Kidney (tissue), 14 donors: Measurements from ENCODE around the gene KCNQ5. TPM values are rescaled to one million over a fixed set of nuclear protein-coding genes. Genes with fewer than 3 reads are reported as not detected.

Experiments
- DNase-seq, 5 donors: peaks; one replicate each; pipeline ENCODE4 v3.0.0-alpha.2; 2013 to 2020
- FAIRE-seq: peaks from 2 replicates; lab custom pipeline; 2012; peaks lifted over from hg19 to GRCh38; lab: Jason Lieb, UNC
- H3K27ac ChIP-seq, 2 donors: one replicate each; pipeline ENCODE4 v1.7.0; 2013; ENCODE audit warnings: low read depth in 2 of 2, low read length in 2 of 2, inconsistent platforms in 1 of 2
- H3K27me3 ChIP-seq: one replicate; pipeline ENCODE4 v1.7.1; 2013; ENCODE audit warnings: low read length, inconsistent platforms; ENCODE audit not compliant: control insufficient read depth, insufficient read depth
- H3K36me3 ChIP-seq, 3 donors: one replicate each; pipeline versions ENCODE4 v1.7.0 to v1.7.1; 2013; ENCODE audit warnings: low read length in 3 of 3, control low read depth in 1 of 3, inconsistent platforms in 1 of 3; ENCODE audit not compliant: insufficient read depth in 3 of 3, control insufficient read depth in 2 of 3
- H3K4me1 ChIP-seq, 3 donors: one replicate each; pipeline versions ENCODE4 v1.7.0 to v1.7.1; 2013; ENCODE audit warnings: low read length in 3 of 3, inconsistent platforms in 1 of 3, low read depth in 1 of 3; ENCODE audit not compliant: control insufficient read depth in 2 of 3, insufficient read depth in 2 of 3
- H3K4me3 ChIP-seq, 3 donors: one replicate each; pipeline versions ENCODE4 v1.7.0 to v1.8.1; 2013; ENCODE audit warnings: low read length in 3 of 3, control low read depth in 1 of 3, inconsistent platforms in 1 of 3
- H3K9ac ChIP-seq, 3 donors: one replicate each; pipeline versions ENCODE4 v1.7.0 to v1.7.1; 2013; ENCODE audit warnings: low read length in 3 of 3, control low read depth in 1 of 3, inconsistent platforms in 1 of 3
- H3K9me3 ChIP-seq, 3 donors: one replicate each; pipeline versions ENCODE4 v1.7.0 to v1.7.1; 2013; ENCODE audit warnings: low read length in 3 of 3, control low read depth in 1 of 3, inconsistent platforms in 1 of 3; ENCODE audit not compliant: control insufficient read depth in 2 of 3, insufficient read depth in 1 of 3
- intact Hi-C: fragments of 100-400 bp; cut with DNase I; formaldehyde crosslinking; loops from one replicate; pipeline ENCODE4 v1.11.1; 2022
- polyA plus RNA-seq: library from polyadenylated mRNA; stranded (reverse); fragments of 350-450 nt; fragmentation: Illumina TruSeq; extraction: RNeasy Lipid Tissue Mini Kit (QIAGEN cat#74804); gene quantifications from one replicate; pipeline ENCODE4 v1.2.3, GENCODE V29; 2014; ENCODE audit warnings: low read depth, low replicate concordance; ENCODE audit not compliant: insufficient read depth
- total RNA-seq: library from RNA; stranded (reverse); fragmentation: NEBNext Ultra II Directional; extraction: Animal tissue kit (Norgen Biotek cat#: 25700); gene quantifications from one replicate; pipeline ENCODE4 v1.2.1, GENCODE V29; 2021
- TF ChIP-seq, protein P1 (sequence below): IDR thresholded peaks from 3 replicates; pipeline ENCODE4 v1.5.1; 2012; ENCODE audit warnings: mild to moderate bottlenecking, moderate library complexity, borderline replicate concordance; ENCODE audit not compliant: insufficient read depth; ENCODE audit errors: extremely low read depth
- donor health status: control.
- donor health status: control.
- donor health status: control.
- donor health status: control.
- donor health status: control.
- donor health status: DM: yes; HTN: yes; CAD: no.
- donor health status: Normal renal cell carcinoma (clear cell type).

KCNQ5 gene
- total and polyA plus RNA-seq, 2 donors from 2014 or later, result 0.50 TPM; not detected in 1

DNA sequence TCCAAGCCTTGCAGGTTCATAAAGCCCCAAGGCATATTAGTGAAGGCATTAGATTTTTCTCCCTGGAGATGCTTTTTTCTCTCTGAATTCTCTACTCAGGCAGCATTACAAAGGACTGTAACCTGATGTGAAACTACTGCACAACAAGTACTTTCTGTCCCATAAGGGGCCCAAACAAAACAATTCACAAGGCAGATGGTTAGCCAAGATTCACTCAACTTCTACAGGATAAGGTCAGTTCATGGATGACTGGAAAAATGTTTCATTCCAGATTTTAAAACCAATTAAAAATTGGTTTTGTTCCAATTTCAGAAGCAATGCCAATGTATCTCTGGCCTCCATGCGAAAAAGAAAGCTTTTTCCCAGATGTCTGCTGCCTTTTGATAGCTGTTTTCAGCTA lies 421.6 kb downstream of the KCNQ5 start:
- TF ChIP-seq, protein P1, sequence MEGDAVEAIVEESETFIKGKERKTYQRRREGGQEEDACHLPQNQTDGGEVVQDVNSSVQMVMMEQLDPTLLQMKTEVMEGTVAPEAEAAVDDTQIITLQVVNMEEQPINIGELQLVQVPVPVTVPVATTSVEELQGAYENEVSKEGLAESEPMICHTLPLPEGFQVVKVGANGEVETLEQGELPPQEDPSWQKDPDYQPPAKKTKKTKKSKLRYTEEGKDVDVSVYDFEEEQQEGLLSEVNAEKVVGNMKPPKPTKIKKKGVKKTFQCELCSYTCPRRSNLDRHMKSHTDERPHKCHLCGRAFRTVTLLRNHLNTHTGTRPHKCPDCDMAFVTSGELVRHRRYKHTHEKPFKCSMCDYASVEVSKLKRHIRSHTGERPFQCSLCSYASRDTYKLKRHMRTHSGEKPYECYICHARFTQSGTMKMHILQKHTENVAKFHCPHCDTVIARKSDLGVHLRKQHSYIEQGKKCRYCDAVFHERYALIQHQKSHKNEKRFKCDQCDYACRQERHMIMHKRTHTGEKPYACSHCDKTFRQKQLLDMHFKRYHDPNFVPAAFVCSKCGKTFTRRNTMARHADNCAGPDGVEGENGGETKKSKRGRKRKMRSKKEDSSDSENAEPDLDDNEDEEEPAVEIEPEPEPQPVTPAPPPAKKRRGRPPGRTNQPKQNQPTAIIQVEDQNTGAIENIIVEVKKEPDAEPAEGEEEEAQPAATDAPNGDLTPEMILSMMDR, result no peak
- FAIRE-seq, result no peak
- no peak for DNase-seq
- H3K9me3 ChIP-seq, result peaks cover 0 to 5% (median 0%) of the 10 kb centered on the region in 3 donors
- H3K4me3 ChIP-seq, result no peak overlapping the region
- no peak overlapping the region for H3K27ac ChIP-seq
- no peaks in the 10 kb centered on the region for H3K4me1 ChIP-seq
- no peaks in the 10 kb centered on the region for H3K27me3 ChIP-seq
- intact Hi-C loops, result no loop called here
- H3K9ac ChIP-seq, result no peak overlapping the region
- H3K36me3 ChIP-seq, result no peaks in the 10 kb centered on the region

DNA sequence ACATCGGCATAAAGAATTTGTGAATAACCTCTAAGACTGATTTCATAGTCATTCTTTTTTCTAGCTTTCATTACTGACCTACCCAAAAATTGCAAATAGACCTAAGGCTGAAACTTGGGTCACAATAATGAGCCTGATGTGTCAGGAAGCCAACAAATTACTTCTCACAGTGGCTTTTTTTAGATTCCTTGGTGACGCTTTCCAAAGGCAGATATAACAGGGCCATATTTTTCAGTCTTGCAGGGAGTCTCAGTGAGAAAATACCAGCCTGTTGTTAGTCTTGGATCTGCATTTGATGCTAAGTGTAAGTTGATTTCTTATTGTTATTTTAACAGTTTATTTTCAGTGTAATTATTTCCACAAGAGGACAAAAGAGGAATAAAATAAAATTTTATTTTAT lies 423.7 kb downstream of the KCNQ5 start:
- TF ChIP-seq, protein P1, result no peak
- Histone ChIP-seq H3K4me3 (no peak overlapping the region), H3K9ac (no peak overlapping the region), H3K4me1 (no peaks in the 10 kb centered on the region), H3K27ac (no peak overlapping the region), H3K9me3 (no peaks in the 10 kb centered on the region), H3K36me3 (no peaks in the 10 kb centered on the region), H3K27me3 (no peaks in the 10 kb centered on the region)
- FAIRE-seq, result no peak
- intact Hi-C loops, result no loop called here
- DNase-seq, result no peak

DNA sequence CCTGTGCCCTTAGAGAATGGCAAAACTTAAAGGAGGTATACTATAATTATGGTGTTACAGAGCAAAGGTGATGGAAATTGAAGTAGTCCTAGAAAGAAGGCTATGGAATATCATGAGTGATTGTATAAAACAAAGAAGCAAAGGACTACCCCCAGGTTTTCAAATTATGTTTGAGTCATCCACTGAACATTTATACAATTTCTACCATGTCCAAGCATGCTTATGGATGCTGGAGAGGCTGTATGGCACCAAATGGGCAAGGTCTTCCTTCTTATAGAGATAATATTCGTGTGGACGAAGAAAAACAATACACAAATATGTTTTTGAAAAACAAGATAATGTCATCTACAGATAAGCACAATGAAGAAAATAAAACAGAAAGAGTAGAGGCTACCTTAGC lies 425.9 kb downstream of the KCNQ5 start:
- FAIRE-seq (no peak), DNase-seq (no peak)
- Histone ChIP-seq H3K36me3 (no peaks in the 10 kb centered on the region), H3K4me3 (no peak overlapping the region), H3K27ac (no peak overlapping the region), H3K9me3 (no peaks in the 10 kb centered on the region), H3K27me3 (no peaks in the 10 kb centered on the region), H3K9ac (no peak overlapping the region), H3K4me1 (no peaks in the 10 kb centered on the region)
- TF ChIP-seq, protein P1, result no peak
- intact Hi-C loops, result no loop called here

DNA sequence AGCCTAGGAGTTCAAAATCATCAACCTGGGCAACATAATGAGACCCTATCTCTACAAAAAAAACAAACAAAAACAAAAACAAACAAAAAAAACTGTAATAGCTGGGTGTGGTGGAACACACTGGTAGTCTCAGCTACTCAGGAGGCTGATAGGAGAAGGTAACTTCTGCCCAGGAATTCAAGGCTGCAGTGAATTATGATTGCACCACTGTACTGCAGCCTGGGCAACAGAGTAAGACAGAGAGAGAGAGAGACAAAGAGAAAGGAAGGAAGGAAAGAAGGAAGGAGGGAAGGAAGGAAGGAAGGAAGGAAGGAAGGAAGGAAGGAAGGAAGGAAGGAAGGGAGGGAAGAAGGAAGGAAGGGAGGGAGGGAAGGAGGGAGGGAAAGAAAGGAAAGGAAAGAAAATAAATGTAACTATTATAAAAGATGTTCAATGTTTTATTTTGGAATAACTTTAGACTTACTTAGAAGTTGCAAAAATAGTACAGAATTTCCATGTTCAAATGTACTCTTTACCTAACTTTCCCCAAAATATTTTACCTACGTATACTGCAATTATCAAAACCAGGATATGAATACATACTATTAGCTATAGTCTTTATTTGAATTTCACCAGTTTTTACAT lies 428.2 kb downstream of the KCNQ5 start:
- H3K4me1 ChIP-seq, result no peaks in the 10 kb centered on the region
- no peaks in the 10 kb centered on the region for H3K27me3 ChIP-seq
- TF ChIP-seq, protein P1, result no peak
- intact Hi-C loops, result no loop called here
- no peak for DNase-seq
- H3K27ac ChIP-seq, result no peak overlapping the region
- H3K4me3 ChIP-seq, result no peak overlapping the region
- no peak overlapping the region for H3K9ac ChIP-seq
- no peaks in the 10 kb centered on the region for H3K9me3 ChIP-seq
- no peaks in the 10 kb centered on the region for H3K36me3 ChIP-seq
- no peak for FAIRE-seq
